Activated CD8-positive, alpha-beta memory T cell treated with anti-CD3 and anti-CD28 coated beads for 1 hour (primary cell): ENCODE results near the gene HMGCL.
"Not testable (repeated sequence)": the region's sequence is repeated elsewhere in the genome, so short reads cannot be mapped to it uniquely, and the experiment has no call there.

Experiments used
- DNase-seq, 2 donors: peaks; one replicate each; pipeline ENCODE4 v3.0.0-alpha.2; 2020; ENCODE audit warnings: low read depth in 1 of 2; ENCODE audit errors: extremely low read depth in 1 of 2

Gene HMGCL

DNA sequence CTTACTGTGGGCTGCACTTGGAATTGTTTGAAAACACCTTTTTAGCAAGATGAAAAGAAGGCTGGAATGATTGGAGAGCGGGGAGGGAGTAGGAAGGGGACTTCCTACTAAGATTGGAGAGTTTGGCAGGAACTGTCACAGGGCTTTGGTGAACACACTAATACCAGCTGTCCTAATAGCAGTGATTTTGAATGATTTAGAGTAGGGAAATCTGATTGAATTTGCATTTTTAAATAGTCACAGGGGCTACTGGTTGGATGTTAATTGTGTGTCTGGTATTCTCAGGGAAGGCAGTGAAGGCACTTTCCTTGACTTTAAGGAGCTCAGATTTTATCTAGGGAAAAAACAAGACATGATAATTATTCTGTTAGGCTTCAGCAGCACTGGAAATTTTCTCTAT, 2.5 kb upstream of the HMGCL start:
- no peak for DNase-seq

DNA sequence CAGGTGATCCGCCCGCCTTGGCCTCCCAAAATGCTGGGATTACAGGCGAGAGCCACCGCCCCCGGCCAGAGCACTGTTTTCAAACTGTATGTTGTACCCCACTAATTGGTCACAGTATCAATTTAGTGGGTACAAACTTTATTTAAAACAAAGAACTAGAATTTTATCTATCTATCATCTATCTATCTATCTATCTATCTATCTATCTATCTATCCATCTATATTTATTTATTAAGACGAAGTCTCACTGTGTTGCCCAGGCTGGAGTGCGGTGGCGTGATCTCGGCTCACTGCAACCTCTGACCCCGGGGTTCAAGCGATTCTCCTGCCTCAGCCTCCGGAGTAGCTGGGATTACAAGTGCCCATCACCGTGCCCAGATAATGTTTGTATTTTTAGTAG, 1.4 kb upstream of the HMGCL start:
- DNase-seq = not testable (repeated sequence)

DNA sequence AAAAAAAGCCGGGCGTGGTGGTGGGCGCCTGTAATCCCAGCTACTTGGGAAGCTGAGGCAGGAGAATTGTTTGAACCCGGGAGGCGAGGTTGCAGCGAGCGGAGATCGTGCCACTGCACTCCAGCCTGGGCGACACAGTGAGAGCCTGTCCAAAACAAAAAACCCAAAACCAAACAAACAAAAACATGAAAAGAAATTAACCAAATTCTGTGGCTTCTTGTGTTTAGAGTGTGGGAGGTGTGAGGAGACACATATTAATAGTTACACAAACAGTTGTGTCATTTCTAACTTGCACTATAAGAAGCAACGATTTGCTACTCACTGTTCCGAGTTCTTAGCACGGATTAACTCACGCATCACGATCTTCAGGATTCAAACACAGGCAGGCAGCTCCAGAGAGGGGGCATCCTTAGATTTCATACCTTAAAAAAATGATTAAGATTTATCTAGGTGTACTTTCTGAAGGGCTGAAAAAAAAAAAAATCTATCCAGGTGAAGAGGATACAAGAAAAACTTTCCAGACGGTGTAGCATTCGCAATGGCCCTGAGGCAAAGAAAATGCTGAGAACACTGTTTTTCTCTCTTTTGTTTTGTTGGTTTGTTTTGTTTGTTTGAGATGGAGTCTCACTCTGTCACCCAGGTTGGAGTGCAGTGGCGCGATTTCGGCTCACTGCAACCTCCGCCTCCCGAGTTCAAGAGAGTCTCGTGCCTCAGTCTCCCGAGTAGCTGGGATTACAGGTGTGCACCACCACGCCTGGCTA, 713 bp upstream of the HMGCL start:
- DNase-seq = no peak

DNA sequence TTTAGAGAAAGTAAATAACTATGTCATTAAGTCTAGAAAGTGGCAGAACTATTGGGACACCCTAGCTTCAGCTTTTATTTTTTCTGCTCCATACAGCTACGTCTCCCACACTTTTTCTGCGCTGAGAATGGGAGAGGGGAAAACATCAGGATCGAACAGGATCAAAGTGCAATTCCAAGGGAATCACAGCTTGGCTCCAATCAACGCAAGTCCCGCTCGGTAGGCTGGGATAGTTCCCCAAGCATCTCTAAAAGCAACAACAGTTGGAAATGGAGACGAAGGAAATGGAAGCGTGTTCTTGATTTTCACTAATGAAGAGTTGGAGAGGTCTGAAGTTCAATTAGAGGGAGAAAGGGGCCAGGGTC, 536 bp downstream of the HMGCL start:
- no peak for DNase-seq

DNA sequence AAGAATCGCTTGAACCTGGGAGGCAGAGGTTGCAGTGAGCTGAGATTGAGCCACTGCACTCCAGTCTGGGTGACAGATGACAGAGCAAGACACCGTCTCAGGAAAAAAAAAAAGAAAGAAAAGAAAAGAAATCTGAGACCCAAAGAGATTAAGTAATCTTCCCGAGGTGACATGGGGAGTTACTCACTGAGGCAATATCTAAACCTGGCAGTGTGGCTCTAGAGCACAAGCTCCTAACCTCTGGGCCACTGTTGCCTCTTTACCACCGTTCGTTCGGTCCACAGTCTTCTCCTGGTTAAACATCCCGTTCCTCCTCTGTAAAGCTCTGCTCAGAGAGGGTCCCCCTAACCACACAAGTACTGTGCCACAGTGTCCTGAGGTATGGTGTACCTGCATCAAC, 1.5 kb downstream of the HMGCL start:
- no peak for DNase-seq

DNA sequence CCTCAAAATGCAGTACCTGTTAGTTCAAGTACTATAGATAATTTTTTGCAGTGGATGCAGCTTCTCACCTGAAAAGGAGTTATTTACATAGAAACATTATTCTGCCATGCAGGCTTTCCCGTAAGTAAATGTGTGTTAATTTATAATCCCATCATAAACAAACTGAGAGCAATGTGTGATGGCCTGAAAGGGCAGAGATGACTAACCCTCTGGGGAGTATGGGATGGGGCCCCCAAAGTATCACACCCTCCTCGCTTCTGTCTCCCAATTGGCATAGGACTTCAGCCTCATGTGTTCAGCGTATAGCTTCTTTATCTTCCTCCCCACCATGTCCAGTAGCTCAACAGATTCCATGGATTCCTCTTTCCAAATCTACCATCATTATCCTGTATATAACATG, 7.6 kb downstream of the HMGCL start:
- DNase-seq = no peak

DNA sequence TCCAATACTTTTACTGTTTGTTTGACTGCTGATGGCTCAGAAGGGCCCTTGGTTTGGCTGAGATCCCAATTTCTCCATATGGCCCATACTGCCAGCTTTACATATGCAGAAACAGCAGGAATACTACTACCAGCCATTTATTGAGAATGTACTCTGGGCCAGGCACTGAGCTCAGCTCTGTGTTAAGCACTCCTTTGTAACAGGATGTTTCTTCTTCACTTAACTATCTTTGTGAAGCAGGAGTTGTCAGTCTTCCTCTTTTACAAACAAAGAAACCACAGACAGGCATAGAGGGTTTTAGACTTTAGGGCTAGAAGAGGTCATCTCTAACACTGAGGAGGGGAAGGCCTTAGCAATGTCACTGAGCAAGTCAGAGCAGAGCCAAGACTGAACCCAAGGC, 8.3 kb downstream of the HMGCL start:
- no peak for DNase-seq

DNA sequence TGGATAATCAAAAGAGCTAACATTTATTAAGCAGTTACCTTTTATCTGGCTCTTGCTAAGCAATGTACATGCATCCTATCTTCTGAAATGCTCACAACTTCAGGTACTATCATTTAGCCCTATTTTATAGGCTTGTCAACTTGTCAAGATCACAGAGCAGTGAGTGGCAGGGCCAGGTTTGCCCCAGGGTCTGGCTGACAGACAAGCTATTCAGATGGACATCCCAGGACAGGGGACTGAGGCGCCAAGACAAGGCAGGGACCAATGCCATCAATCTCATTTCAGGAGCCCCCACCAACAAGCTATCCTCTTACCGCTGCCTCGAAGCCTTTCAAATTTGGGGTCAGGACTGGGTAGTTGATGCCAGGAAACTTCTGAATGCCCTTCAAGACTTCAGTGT, 8.9 kb downstream of the HMGCL start:
- no peak for DNase-seq

DNA sequence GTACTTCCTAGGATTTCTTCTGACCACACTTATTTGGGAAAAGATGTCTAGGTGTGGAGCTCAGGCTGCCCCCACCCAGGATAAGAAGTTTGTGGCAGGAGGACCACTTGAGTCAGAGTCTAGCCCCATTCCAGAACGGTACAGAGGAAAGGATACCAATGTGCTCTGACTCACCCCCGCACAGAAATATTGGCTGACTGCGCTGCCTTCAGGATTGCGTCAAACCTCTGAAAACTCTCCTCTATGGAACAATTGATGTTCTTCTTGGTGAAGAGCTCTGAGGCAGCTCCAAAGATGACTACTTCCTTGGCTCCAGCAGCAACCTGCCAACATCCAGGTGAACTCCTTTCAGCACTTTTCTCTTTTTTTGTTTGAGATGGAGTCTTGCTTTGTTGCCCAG, 11.2 kb downstream of the HMGCL start:
- DNase-seq = no peak

DNA sequence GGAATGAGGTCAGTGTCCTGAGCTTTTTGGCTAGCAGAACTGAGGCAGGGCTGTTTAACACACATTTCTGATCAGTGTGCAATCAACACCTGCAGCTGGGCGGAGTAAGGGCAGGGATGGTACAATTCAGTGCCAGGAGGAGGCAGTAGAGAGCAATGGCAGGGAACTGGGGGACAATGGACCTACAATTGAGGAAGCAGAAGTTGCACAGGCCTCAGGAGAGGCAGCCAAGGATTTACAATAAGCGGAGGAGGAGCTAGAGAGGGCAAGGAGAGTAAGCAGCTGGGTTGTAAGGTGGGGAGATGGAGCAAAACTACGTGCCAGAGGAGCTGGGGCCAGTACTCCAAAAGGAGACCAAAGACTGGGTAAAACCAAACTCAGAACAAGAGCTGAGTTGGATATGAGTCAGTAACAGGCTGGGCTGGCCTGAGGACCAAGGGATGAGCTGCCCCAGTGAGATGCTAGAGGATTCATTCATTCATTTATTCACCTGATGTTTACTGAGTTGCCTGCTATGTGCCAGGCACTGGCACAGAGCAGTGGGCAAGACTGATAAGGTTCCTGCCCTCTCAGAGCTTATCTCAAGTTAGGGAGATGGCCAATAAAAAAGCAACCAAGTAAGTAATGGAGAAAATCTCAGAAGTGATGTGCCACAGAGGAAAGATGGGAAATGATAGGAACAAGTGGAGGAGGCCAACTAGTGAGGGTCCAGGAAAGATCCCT, 14.2 kb downstream of the HMGCL start:
- DNase-seq = no peak

DNA sequence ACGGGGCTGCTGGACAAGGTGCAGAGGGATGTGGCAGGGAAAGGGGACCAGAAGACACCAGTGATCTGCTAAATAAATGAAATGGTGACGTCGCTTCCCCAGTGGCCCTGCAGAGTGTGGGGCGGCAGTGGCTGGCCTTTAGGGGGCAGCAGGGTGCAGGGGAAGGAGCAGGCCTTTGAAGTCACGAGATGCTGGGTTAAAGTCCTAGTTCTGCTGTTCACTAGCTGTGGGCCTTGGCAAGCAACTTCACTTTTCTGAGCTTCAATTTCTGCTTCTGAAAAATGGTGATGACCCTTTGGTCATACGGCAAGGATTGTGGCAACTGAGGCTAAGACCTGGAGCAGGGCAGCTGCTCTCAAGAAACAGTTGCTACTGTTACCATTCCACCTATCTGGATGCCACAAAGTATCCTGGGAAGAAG, 15.5 kb downstream of the HMGCL start:
- DNase-seq = peak; percentile 60 to 68

DNA sequence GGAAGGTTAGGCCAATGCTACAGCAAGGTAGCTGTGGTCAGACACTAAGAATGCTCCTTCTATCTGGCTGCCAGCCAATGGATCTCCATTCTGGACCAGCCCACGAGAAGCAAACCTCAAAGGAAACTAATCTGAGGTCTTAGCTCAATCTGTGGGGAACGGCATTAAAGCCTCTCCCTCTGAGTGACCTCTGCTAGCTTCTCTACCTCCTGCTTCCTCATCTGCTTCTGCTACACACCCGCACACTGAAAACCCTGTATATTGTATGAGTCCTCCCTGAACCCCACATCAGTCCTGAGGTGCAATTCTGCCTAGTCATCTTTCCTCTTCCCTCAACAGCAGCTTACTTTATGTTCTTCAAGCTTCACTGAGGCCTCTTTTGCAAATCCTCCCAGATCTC, 17.8 kb downstream of the HMGCL start:
- no peak for DNase-seq

DNA sequence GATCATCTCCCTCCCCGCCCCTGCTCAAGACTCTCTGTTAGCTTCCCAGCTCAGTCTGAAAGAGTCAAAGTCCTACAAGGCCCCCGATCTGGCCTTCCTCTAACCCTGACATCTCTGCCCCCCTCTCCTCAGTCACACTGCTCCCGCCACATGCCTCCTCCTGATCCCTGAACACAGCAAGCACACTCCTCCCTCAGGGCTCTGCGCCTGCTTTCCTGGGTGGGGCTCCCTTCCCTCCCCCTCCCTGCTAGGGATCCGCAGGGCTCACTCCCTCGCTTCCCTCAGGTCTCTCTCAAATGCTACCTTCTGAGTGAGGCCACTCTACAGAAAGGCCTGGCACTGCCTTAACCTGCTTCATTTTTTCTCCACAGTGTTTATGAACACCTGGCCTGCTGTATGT, 18.9 kb downstream of the HMGCL start:
- no peak for DNase-seq

DNA sequence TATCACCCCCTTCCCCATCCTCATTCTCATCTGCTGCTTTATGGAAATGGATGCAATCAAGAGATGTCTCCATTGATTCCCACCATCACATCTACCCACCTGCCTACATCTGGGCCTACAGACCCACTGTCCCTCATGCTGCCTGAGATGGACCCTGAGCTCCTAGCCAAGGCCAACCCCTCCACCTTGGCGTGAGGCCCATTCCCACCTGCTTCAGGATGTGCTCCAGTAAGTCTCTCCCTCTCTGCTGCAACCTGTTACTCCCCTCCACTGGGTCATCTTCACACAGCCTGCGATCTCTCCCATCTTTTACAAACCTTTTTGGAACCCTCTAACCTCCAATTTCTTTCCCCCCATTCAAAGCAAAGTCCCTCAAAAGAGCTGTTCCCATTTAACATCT, 20.2 kb downstream of the HMGCL start:
- DNase-seq = no peak

DNA sequence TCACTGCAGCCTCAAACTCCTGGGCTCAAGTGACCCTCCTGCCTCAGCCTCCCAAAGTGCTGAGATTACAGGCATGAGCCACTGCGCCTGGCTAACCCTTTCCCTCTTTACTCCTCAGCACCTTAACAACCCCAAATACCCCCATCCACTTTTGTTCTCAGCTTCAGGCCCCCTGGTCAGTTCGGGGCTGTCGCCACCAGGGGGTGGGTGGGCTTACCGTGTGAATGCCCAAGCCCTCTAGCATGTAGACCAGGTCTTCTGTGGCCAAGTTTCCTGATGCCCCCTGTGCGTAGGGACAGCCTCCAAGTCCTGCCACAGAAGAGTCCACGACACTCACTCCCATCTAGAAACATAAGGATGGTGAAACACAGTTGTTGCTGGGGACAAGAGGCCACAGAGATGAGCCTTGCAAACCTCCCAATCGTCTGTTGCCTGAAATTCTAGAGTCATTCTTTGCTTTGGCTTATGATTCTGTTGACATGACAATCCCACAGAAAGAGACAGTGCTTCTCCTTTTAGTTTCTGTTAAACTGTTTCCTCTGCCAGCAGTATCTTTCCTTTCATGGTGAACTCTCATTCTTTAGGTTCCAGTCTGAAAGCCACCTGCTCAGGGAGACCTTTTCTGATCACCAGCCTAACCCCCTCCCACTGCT, 20.9 kb downstream of the HMGCL start:
- DNase-seq = no peak

DNA sequence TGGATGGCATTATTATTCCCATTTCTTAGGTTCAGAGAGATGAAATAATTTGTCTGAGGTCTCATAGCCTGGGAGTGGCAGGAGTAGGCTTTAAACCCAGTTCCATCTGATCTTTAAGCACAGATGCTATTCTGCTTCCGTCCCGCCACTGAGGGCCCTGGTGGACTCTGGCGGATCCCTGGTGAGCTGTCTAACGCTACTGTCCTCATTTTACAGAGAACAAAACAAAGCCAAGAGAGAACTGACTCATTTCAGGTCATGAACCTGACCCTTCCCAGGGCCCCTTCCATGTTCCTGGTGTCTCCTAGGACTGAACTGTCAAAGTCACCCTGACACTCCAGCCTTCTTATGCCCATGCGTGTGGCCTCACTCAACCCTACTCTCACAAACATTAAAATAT, 21.6 kb downstream of the HMGCL start:
- no peak for DNase-seq

DNA sequence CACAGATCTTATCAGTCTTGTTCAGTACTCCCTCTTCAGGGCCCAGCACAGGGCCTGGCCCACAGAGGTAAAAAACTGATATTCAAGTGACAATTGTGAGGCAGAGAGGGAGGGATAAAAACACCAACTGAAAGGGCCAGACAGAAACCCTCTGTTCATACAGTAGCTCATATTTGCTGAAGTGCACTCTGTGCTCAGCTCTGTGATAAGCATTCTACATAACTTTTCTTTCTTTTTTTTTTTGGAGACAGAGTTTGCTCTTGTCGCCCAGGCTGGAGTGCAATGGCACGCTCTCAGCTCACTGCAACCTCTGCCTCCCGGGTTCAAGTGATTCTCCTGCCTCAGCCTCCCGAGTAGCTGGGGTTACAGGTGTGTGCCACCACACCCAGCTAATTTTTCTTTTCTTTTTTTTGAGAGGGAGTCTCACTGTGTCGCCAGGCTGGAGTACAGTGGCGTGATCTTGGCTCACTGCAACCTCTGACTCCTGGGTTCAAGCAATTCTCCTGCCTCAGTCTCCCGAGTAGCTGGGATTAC, 22.4 kb downstream of the HMGCL start:
- DNase-seq = not testable (repeated sequence)

DNA sequence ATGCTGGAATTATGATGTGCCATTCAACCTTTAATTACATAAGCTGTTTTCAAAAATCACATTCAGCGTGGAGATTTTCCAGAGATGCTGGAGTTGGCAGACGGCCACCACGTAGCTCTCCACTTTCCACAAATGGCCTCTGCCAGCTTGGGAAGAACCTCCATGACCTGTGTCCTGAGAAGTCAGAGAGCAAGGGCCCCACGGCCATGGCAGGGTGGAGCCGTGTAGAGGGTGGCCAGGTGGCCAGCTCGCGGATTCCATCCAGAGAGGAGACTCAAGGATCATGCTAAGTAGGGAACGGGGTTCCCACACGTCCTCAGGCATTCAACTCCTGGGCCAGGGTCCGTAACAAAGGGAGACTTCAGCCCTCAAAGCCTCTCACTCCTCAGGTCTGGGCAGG, 23.4 kb downstream of the HMGCL start:
- DNase-seq = no peak

DNA sequence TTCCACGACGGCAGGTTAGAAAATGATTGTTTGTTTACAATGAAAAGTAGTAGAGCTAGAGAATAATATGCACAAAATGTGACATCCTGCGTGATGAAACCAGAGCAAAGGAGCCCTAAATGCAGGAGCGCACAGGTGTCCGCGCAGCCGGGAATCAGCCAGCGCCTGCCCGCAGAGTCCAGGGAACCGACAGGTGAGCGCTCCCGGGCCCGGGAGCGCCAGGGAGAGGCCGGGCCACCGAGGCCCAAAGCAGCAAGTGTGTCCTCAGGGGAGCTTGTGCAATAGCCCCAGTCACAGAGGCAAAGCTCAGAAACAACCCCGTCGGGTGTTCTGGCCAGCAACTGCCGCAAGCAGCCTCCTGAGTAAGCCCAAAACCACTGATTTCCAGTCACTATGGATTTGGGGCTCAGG, 23.9 kb downstream of the HMGCL start:
- DNase-seq = no peak

DNA sequence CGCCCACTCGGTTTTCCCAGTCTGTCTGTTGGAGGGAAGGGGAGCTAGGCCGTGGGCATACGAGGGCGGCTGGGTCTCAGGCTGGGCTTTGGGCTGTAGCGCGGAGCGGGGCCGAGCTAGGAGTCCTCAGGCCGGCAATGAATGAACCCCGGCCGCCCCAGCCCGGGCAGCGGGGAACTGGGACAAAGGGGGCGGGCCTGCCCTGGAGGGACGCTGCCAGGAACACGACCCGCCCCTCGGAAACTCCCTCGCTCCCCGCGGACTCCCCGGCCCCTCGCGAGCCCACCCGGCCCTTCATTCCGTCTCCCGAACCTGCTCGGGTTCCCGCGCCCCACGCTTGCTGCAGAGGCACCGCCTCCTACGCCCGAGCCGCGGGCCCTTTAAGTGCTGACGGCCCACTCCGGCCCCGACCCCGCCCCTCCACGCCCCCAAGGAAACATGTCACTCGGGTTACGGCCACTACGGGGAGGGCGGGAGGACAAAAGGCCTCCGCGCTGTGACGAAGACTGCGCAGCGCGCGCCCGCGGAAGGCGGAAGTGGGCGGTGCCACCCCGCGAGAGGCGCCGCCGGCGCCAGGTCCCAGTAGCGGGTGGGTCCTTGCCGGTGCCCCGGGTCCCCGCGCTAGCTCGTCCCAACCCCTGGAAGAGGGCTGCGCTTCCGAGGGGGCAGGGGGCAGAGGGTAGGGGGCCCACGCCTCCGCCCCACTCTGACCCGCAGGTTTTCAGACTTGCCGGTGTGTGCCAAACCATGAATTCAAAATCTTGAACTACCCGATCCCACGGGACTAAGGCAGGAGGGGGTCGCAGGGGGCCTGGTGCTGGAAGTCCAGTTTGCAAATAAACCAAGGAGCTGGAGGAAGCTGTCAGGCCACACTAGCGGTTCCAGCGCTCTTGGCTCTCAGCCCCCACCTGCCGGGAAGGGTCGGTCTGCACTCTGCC, 24.6 kb downstream of the HMGCL start, which contains the start of gene GALE:
Gene GALE, minus strand, starts transcription at position 355 of the 938 bp plus-strand sequence. CDS start 1,747 bp downstream, outside the sequence.
- DNase-seq = peak; percentile 90 to 96
